ENCODE data around the gene COL15A1.
A peak's percentile ranks its signal among the peaks of the same experiment; 100 is the strongest.

COL15A1 gene

DNA sequence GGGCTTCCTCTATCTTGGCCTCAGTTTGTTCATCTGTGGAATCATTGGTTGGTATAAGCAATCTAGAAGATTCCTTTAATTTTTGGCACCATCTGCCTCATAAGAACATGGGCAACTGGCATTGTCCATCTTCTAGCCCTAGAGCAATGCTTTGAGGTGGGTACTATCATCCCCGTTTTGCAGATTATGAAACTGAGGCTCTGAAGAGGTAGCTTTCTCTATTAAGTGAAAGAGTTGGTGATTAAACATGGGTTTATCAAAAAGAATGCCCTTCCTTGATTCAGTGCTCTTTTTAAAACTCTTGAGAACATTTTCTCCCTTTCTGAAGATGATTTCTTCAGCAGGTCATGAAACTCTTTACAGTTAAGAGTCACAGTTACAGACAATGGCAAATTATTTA lies 118.8 kb downstream of the COL15A1 start:
- no peak for DNase-seq

DNA sequence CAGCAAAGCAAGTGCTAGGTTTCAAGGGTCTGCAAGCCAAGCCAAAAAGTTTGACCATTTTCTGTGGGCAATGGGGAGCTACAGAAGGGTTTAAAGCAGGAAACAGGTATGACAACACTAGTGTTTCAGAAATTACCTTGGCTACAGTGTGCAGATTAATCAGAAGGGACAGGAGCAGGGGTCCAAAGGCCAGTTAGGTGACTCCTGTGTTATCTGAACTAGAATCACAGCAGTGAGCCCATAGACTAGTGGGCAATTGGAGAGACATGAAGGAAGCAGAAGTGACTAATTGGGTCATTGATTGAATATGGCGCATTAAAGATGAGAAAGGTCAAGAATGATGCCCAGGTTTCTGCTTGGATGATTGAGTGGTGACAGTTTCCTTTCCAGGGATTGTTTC lies 119.8 kb downstream of the COL15A1 start:
- DNase-seq = no peak

DNA sequence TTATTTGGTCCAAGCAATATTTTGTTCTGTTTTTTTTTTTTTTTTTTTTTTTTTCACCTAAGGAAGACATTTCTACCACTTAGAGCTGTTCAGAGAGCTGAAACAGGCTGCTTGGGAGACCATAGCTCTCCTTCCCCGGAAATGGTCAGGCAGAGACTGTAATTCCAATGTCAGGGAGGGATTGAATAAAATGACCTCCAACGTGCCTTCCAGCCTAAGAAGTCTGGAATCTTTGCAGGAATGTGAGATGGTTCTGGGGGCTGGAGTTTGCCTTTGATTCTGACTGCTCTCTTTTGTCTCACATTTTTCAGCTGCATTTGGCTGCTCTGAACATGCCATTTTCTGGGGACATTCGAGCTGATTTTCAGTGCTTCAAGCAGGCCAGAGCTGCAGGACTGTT lies 122.9 kb downstream of the COL15A1 start:
- DNase-seq = no peak

DNA sequence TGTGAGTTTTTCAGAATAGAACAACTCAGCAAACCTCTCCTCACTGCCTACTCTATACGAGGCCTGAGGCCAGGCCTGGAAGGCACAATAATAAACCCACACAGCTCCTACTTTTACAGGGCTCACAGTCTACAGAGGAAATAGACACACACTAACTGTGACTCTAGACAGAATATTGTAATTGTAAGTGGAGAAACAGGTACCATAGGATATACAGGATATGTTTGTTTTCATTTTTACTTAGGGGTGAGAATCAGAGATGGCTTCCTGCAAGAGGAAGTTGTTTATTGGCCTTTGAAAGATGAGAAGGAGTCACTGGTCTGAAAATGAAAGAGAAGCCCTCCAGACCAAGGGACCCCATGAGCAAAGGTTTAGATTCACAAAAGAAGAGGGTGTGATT lies 125.4 kb downstream of the COL15A1 start:
- DNase-seq = no peak

DNA sequence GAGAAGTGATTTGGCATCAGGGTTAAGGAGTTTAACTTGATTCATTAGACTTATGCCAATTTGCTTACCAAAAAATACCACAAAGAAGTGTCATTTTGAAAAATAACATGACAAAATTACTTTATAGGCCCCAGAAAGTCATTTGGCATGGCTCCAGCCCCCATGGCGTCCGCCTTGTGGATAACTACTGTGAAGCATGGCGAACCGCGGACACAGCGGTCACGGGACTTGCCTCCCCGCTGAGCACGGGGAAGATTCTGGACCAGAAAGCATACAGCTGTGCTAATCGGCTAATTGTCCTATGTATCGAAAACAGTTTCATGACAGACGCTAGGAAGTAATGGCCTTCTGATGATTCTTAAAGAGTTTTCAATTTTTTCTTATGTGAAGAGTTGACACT lies 125.8 kb downstream of the COL15A1 start:
- DNase-seq = no peak

DNA sequence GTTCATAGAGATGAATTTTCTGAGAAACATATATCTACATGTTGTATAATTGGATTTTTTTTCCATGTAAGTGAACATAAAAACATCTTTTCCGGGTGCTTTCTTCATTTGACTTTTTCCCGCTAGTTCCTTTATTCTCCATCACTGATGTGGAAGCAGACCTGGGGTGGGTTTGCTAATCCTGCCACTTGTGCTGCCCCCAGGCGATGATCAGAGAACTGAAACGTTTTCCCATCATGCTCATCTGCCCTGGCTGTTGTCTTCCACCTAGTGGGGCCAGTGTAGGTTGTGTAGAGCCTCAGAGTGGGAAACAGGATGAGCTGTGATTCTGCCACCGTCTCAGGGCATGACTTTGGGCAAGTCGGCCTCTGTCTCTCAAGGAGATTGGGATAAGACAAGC lies 127.0 kb downstream of the COL15A1 start:
- no peak for DNase-seq

DNA sequence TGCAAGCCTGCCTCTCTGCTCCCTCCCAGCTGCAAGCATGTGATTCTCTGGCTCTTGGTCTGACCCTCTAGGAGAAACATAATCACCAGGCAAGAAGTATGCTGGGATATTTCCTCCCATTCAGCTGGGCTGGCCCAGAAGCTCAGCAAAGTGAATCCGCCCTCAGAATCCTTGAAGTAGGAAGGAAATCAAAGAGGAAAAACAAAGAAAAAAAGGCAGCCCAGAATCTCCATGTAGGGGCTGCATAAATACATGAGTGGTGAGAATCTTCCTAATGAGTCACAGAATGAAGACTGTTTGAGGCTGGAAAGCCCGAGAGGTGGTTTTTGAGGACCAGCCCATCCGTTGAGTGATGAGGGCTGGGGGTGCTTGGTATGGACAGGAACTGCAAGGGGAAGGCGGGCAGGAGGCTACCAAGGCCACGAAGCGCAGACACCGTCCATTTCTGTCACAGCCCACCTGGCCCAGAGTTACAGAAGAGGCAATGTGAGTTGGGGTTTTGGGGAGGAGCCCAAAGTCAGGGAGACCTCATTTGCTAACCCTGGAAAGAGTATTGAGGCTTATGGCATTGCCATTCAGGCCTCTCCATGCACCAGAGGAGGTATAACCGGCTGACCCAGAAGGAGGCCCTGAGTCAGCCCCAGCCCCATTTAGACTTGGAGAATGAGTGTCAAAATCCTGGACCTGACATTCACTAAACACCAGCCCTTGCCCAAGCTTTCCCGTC lies 127.8 kb downstream of the COL15A1 start:
- no peak for DNase-seq

DNA sequence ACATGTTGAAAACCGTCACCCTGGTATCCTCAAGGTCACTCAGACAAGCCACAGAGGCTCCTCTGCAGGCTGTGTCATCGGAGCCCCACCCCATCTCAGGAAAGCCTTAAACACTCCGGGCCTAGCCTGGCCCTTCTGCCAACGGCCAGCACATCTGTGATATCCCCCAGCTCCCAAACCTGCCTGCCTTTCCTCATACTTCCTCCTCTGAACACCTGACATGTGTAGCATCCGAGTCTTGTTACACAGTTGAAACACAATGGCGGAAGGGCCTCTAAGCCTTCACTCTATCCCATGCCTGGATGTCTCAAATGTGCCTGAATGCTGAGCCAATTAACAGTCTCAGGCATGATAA lies 128.3 kb downstream of the COL15A1 start:
- no peak for DNase-seq

DNA sequence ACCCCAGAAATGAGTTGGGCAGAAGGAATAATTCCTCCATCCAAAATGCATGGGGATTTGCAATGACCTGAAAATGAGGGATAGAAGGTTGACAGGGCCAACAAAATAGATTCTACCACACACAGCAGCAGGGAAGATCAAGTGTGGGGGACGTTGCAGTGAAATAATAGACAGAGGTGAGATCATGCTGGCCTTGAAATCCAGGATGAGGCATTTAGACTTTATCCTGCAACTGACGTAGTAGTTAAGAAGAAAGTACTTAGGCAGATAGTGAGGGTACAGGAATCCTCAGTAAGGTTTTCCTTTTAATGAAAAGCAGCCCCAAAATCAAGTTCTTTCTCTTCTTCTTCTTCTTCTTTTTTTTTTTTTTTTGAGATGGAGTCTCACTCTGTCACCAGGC lies 129.6 kb downstream of the COL15A1 start:
- no peak for DNase-seq

DNA sequence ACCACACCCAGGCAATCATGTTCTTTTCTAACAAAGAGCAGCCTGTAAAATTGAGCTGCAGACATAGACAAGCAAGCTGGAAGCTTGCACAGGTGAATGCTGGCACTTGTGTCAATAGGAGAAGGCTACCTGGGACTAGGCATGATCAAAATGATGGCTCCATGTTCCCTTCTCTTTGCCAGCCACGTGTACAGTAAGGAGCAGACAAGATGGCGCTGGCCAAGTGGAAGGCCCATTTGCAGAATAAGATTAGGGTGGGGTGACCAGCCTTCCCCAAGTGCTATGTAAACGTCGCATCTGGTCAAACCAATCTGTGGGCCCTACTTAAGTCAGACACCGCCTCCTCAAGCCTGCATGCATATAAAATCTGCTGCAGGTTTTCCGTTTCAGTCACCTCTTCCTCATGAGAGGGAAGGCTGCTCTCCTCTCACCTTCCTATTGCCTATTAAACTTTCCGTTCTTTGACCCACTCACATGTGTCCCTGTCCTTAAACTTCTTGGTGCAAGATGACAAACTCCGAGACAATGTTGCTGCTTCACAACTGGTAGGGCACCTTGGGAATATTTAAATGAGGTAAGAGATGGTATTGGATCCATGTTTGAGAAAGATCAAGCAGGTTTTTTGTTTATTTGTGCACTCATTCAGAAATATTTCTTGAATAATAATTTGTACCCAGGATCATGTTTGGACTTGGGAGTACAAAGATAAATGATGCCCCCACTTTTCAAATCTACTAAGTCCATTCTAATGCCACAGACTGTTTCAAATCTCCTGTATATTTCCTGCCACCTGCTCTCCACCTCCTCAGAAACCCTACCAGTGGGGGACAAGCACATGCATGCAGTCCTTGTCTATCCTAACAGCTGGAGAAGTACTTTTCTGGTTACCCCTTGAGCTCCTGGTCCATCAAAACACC lies 130.5 kb downstream of the COL15A1 start:
- no peak for DNase-seq

DNA sequence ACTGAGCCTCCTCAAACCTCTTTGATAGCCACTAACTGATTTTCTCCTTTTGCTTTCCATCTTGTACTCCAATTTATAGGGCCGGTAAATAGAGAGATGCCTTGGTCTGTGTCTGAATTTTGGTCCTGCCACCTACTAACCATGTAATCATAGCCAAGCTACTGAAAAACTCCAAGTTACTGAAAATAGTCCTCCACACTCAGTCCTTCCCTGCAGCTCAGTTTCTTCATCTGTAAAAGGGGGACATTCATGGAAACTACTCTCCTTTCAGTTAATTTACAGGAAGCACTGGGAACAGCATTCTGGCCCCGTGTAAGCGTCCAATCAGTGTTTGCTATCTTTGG lies 131.2 kb downstream of the COL15A1 start:
- no peak for DNase-seq

DNA sequence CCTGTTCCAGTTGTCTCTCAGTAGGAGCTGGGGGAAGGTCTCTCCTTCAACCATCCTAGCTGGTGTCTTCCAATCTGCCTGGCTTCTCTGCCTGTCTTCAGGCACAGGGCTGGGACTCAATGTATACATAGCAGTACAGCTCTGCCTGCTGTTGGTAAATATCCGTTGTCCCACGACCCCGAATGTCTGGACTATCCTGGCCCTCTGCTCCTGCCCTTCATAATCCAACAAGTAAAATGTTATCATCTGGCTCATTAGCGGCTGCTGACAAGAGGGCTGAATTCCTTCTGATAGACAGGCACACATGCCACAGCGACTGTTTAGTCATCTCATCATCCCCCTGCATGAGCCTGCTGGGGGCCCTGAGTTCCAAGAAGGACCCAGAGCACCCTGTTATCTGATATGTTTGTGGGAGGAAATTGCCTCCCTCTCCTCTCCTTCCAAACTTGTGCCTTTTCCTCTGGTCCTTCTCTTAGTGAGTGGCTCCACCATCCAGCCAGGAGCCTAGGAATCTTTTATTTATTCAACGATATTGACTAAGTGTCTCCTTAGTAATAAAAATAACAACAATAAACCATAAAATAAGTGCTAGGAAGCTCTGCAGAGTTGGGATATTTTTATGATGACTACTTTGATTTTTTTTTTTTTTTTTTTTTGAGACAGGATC lies 131.7 kb downstream of the COL15A1 start:
- peak; percentile 8 for DNase-seq

DNA sequence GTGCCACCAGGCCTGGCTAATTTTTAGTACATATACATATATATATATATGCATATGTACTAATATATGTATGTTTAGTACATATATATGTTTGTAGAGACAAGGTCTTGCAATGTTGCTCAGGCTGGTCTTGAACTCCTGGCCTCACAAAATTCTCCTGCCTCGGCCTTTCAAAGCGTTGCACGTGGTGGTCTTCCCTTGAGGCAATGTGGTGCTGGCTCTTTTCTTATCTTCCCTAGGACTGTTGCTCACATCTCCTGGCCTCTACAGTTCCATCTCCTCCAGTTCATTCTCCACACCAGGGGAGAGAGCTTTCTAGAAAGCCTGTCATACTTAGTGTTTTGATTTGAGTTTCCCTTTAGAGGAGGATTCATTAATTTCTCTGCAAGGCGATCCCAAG lies 132.3 kb downstream of the COL15A1 start:
- DNase-seq = no peak

DNA sequence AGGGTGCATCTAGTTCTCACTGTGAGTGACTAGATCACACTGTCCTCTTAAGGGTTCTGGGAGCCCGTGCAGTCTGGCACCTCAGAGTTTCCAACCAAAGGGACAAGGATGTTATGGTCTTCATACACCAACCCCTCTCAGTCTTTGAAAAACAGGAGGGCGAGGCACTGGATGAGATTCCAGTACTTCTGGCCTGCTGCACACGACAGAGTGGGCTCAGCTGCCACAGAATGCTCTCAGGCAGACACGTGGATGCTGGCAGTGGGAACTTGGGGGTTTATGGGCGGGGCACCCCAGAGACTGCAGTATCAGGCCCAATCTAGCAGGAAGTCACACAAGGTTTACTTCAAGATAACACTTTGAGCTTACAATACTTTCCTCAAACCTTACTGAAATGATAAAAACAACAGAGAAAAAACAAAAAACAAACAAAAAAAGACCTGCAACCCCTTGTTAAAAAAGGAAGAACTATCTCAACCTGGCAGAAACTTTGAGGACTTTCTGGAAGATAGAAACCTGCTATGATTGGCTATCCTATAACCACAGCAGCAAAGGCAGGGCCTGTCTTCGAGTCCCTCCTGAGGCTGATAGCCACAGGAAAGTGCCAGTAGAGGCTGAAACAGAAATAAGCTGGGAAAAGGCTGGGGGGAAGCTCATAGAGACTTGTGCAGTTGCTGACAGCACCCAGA lies 132.9 kb downstream of the COL15A1 start:
- peak; percentile 56 for DNase-seq

DNA sequence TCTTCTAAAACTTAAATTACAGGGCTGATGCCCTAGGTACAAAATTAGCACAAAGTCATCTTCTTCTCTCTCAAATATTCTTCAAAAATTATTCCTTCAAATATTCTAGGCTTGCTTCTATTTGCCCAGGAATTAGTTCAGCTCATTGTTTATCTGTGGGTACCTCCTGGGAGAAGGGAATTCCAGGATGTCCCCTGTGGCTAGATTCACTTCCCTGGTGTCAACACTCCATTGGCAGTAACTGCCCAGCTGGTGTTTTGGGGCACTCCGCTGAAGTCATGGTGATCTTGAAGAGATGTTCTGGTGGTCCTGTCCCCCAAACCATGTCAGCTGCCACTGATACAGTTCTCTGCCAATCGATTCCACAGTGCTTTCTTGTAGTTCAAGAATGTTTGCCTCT lies 135.0 kb downstream of the COL15A1 start:
- no peak for DNase-seq

DNA sequence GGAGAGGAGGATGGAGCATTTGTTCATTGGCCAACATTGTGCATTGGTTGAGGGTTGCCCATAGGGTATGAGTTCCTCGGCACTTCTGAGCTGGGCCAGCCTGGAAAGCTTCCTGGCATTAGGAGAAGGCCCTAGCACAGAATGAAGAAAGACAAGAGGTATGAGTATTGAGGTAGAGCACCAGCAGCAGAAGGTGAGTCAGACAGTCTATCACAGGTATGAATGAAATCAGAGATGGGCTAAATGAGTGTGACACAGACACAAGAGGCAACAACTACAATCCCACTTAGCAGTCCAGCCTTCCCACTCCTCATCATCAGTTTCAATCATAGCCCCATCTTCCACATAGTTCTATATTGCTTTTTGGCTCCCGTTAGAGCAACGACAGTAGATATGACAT lies 135.8 kb downstream of the COL15A1 start:
- no peak for DNase-seq

DNA sequence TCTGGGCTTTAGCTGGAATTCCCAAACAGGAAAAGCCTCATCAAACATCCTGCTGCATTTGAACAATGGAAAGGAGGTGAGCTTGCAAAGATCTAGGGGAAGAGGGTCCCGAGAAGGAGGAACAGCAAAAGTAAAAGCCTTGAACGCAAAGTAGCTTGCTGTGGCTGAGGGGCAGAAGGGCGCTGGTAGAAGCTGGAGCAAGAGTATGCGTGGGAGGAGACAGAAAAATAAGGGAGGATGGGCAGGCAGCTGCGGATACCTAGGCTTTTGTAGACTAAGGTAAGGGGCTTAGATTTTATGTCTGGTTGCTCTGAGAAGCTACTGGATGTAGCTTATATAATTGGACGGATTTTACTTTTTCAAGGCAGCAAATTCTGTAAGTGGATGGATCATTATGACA lies 139.3 kb downstream of the COL15A1 start:
- DNase-seq = no peak

DNA sequence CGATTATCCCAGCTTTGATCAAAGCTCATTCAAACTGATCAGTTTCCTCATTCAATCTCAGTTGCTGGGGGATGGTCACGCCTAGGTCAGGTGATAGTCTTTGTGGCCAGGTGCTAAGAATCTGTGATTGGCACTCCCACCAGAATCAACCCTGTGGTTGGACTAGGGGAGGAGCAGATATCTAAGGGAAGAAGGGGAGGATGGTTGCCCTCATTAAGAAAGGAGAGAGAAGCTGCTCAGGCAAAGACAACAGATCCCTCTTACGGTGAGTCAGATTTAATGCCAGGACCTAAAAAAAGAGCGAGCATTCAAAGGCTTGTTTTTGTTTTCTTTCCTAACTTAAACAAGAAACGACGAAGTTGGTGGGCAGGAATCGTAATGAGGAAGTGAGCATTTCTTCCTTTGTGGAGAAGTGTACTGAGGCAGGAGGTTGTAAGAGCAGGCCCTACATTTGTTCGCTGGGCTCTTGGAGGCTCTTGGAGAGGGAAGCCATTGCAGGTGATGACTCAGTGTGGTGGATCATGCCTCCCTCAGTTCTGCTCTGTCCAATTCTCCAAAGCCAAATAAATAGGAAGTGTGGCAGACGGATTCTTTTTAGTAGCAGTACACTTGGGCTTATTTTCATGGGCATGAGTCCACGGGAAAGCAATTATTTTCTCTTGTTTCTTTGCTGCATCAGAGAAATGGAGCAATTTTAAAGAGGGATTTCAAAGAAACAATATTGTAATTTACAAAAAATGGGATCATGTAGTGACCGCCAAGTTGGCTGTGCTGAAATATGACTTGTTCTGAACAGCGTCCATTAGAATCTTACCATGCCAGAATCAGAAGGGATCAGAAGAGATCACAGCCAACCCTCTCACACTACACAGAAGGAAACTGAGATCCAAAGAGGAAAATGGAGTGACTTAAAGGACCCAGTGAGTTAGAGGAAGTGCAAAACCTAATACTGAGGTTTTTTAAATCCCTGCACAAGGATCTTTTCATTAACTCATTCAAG lies 142.5 kb downstream of the COL15A1 start:
- no peak for DNase-seq

DNA sequence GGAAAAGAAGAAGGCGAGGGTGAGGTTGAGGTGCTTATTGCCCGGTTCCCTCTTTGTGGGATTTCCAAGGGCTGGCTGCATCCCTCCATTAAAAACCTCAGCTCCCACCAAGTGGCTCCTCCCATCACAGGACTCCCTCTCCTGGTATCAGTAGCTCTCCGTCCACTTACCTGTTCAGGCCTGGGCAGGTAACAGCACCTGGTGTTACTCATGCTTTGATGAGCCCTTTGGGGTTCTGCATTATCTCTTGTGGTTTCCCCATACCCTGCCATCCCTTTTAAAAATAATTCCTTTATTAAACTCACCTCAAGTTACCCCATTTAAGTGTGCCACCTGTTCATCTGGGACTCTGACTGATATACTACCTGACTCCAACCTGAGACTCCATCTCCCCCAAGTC lies 143.8 kb downstream of the COL15A1 start:
- no peak for DNase-seq

DNA sequence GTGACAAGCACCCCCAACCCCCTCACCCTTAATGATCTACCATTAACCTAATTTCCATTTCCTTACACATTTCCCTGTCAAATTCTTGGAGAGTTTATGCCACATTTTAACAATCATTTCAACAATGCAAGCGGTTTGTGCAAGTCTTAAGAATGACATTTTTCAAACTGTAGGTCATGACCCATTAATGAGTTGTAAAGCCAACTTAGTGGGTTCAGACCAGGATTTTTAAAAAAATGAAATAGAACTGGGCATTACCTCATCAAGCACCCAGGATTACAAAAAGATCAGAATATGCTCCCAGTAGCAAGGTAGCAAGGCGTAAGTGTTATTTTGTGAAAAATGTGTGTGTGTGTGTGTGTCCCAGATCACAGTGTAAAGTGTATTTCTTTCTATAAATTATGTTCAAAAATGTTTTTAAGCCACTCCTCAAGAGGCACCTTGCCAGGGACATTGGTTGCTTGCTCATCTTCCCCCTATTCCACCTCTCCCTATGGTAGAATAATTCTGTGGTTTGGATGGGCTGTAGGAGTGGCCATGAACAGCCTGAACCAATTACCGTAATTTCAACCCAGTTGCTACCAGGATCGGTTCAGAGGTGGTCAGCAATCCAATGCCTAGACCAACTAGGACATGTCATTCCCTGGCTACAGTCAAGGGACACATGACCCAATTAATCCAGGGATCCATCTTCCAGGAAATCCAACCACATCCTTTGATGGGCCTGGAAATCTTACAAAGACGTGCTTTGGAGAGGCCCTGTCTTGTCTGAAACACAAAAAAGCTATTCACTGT lies 146.8 kb downstream of the COL15A1 start:
- no peak for DNase-seq
